K562 (cell line): Measurements from ENCODE around the gene CTF1. TPM values are rescaled to one million over a fixed set of nuclear protein-coding genes. Genes with fewer than 3 reads are reported as not detected.

Experiments used
- BMI1 ChIP-seq: fragments of 150-350 bp; IDR thresholded peaks from 2 replicates; pipeline ENCODE4 v1.6.1; 2014; ENCODE audit warnings: low read length
- CHD2 ChIP-seq: IDR thresholded peaks from 2 replicates; pipeline ENCODE4 v1.6.1; 2011; ENCODE audit warnings: low read depth, low read length
- CHD4 ChIP-seq: fragments of 200-600 bp; sonication (generic); IDR thresholded peaks from 3 replicates; pipeline ENCODE4 v1.6.1; 2012; ENCODE audit warnings: low read depth, mild to moderate bottlenecking, mixed read lengths, low read length, inconsistent platforms; ENCODE audit not compliant: insufficient read depth, insufficient replicate concordance, poor library complexity, severe bottlenecking
- FOXP1 ChIP-seq: sonication (generic); formaldehyde crosslinking; IDR thresholded peaks from 2 replicates; pipeline ENCODE4 v1.8.0; 2022; ENCODE audit warnings: mild to moderate bottlenecking, missing genetic modification reagents
- GATAD2B ChIP-seq: fragments of 450-650 bp; IDR thresholded peaks from 2 replicates; pipeline ENCODE4 v1.6.1; 2017; ENCODE audit warnings: mild to moderate bottlenecking, borderline replicate concordance
- HEY1 ChIP-seq: fragments of 250-450 bp; sonication (Bioruptor Pico); IDR thresholded peaks from 2 replicates; pipeline ENCODE4 v1.5.0; 2020; ENCODE audit warnings: mild to moderate bottlenecking, moderate library complexity, borderline replicate concordance
- LARP7 ChIP-seq: fragments of 450-650 bp; IDR thresholded peaks from 2 replicates; pipeline ENCODE4 v1.6.1; 2016
- LEF1 ChIP-seq: fragments of 450-650 bp; IDR thresholded peaks from 2 replicates; pipeline ENCODE4 v1.6.1; 2016; ENCODE audit warnings: mild to moderate bottlenecking
- PYGO2 ChIP-seq: fragments of 450-650 bp; IDR thresholded peaks from 2 replicates; pipeline ENCODE4 v1.6.1; 2016; ENCODE audit warnings: mild to moderate bottlenecking, missing genetic modification characterization, moderate library complexity, missing compliant biosample characterization
- RAD51 ChIP-seq: fragments of 450-650 bp; IDR thresholded peaks from 2 replicates; pipeline ENCODE4 v1.7.1; 2016; ENCODE audit warnings: low read depth, mild to moderate bottlenecking, borderline replicate concordance
- RBM25 ChIP-seq: fragments of 200-400 bp; formaldehyde crosslinking; IDR thresholded peaks from 2 replicates; pipeline ENCODE4 v1.6.1; 2018; ENCODE audit warnings: low read length, low read depth, moderate library complexity; ENCODE audit not compliant: severe bottlenecking
- RBM34 ChIP-seq: fragments of 200-400 bp; formaldehyde crosslinking; IDR thresholded peaks from 2 replicates; pipeline ENCODE4 v1.6.1; 2018; ENCODE audit warnings: low read length, borderline replicate concordance; ENCODE audit not compliant: insufficient read depth
- SMARCA5 ChIP-seq: fragments of 450-650 bp; IDR thresholded peaks from 2 replicates; pipeline ENCODE4 v1.6.1; 2016
- SMARCC2 ChIP-seq: fragments of 450-650 bp; IDR thresholded peaks from 2 replicates; pipeline ENCODE4 v1.6.1; 2017; ENCODE audit warnings: antibody characterized with exemption, moderate library complexity, mild to moderate bottlenecking, low read depth
- USF2 ChIP-seq: sonication (generic); formaldehyde crosslinking; IDR thresholded peaks from 2 replicates; pipeline ENCODE4 v1.5.0; 2020; ENCODE audit warnings: missing genetic modification reagents
- ZKSCAN8 ChIP-seq: fragments of 200-800 bp; sonication (Bioruptor generic); IDR thresholded peaks from 2 replicates; pipeline ENCODE4 v1.6.1; 2016; ENCODE audit warnings: missing genetic modification characterization, missing compliant biosample characterization
- ZNF124 ChIP-seq: sonication (generic); formaldehyde crosslinking; IDR thresholded peaks from 2 replicates; pipeline ENCODE4 v1.8.1; 2022; ENCODE audit warnings: missing genetic modification reagents
- ZNF24 ChIP-seq: fragments of 450-650 bp; IDR thresholded peaks from 2 replicates; pipeline ENCODE4 v1.6.1; 2016
- ZNF77 ChIP-seq: fragments of 250-450 bp; sonication (Bioruptor Pico); IDR thresholded peaks from 2 replicates; pipeline ENCODE4 v1.5.0; 2020
- polyA plus RNA-seq, 8 experiments: library from polyadenylated mRNA; depleted of rRNA in 4 of 8; stranded (reverse) in 5 of 8; unstranded in 3 of 8; fragments of >200 nt; fragmentation: Nextera tagmentation in 2 of 8; fragmentation: Illumina TruSeq in 1 of 8; extraction: Ambion mirVana in 2 of 8; extraction: Trizol in 1 of 8; gene quantifications; 2 replicates each; pipeline versions ENCODE4 v1.2.1 to v1.2.3, GENCODE V29; 2011 to 2014; ENCODE audit warnings: inconsistent platforms in 1 of 8, missing spikeins in 1 of 8
- total RNA-seq, 7 experiments: library from RNA; depleted of rRNA in 6 of 7; stranded (reverse); fragments of >200 nt in 6 of 7; fragmentation: Illumina TruSeq in 2 of 7; extraction: Trizol in 2 of 7; gene quantifications; 2 replicates each; pipeline versions ENCODE4 v1.2.1 to v1.2.3, GENCODE V29; 2011 to 2021; ENCODE audit warnings: low replicate concordance in 1 of 7
- TF ChIP-seq, protein P1 (sequence below), 2 experiments: IDR thresholded peaks; 2 replicates each; pipeline ENCODE4 v1.6.1; 2011; ENCODE audit warnings: borderline replicate concordance in 1 of 2, control low read depth in 1 of 2, low read depth in 1 of 2, low read length in 1 of 2, mild to moderate bottlenecking in 1 of 2, mixed read lengths in 1 of 2, moderate library complexity in 1 of 2; ENCODE audit not compliant: insufficient read depth in 1 of 2, insufficient read length in 1 of 2, poor library complexity in 1 of 2, severe bottlenecking in 1 of 2; ENCODE audit errors: extremely low read depth in 1 of 2

The CTF1 gene
- total and polyA plus RNA-seq, 9 of the 15 experiments (the other 6 are each of a cell fraction or from before 2014, with no cell fraction given): 0.24 to 2.5 (median 0.44) TPM

DNA sequence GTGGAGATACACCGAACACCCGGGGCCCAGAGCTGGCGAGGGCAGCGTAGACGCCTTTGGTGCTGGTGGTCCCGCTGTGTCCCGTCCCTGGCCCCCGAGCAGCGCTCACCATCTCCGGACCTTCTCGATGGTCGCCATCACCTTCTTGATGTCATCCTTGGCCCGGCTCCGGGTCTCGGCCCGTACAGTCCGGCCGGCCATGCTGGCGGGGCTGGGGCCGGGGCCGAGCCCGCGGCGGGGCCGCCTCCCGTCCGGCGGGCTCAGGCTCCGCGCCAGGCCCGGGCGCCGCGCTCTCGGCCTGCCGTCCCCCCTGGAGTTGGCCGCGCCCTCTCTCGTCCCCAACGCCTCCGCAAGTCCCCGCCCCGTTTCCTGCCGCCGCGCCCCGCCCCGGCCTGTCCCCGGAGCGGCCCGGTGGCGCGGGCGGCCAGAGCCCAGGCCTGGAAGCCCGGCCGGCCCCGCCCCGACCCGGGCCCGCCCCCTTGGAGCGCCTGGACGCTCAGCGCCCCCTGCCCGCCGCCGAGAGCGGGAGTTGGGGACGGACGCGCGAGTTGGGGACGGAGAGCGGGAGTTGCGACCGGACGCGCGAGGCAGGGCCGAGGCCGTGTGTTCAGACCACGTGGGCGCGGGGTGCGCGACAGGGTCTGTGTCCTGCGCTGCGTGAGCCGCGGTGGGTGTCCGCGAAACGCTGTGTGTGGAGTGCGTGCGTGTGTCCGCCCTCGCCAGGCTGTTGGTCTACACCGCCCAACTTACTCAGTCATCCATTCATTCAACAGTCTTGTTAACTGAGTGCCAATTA is 2.5 kb upstream of the CTF1 start, which contains the start of gene BCL7C (continued):
- TF ChIP-seq SMARCC2: no peak
- no peak for TF ChIP-seq LEF1
- TF ChIP-seq ZNF24: peak; percentile 86
- TF ChIP-seq PYGO2 (tag): no peak
- no peak for TF ChIP-seq ZKSCAN8 (CRISPR knock-in tag)
- peak; percentile 84 for TF ChIP-seq USF2 (CRISPR knock-in tag)
- TF ChIP-seq ZNF124 (CRISPR knock-in tag): 0 out of 2 replicates have a peak, but pooled peaks have one; percentile 81
- TF ChIP-seq, protein P1, sequence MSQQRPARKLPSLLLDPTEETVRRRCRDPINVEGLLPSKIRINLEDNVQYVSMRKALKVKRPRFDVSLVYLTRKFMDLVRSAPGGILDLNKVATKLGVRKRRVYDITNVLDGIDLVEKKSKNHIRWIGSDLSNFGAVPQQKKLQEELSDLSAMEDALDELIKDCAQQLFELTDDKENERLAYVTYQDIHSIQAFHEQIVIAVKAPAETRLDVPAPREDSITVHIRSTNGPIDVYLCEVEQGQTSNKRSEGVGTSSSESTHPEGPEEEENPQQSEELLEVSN (IDR thresholded peaks at IDR 0.05; ENCODE audit: borderline replicate concordance in 1 of 2, extremely low read depth in 1 of 2, insufficient read depth in 1 of 2, insufficient read length in 1 of 2, low read depth in 1 of 2, low read length in 1 of 2, poor library complexity in 1 of 2, severe bottlenecking in 1 of 2): peak; percentile 100
- TF ChIP-seq FOXP1 (CRISPR knock-in tag): peak; percentile 99
- TF ChIP-seq LARP7: no peak
- TF ChIP-seq GATAD2B: peak; percentile 79
- TF ChIP-seq CHD2: peak; percentile 94
- TF ChIP-seq BMI1: no peak
- no peak for TF ChIP-seq RBM34
- no peak for TF ChIP-seq ZNF77 (CRISPR knock-in tag)
- no peak for TF ChIP-seq SMARCA5
- TF ChIP-seq RBM25: peak; percentile 91
- TF ChIP-seq HEY1 (CRISPR knock-in tag): no peak
- peak; percentile 72 for TF ChIP-seq RAD51
- no peak for TF ChIP-seq CHD4
